ENCODE data around the gene EEFSEC.

Gene EEFSEC

DNA sequence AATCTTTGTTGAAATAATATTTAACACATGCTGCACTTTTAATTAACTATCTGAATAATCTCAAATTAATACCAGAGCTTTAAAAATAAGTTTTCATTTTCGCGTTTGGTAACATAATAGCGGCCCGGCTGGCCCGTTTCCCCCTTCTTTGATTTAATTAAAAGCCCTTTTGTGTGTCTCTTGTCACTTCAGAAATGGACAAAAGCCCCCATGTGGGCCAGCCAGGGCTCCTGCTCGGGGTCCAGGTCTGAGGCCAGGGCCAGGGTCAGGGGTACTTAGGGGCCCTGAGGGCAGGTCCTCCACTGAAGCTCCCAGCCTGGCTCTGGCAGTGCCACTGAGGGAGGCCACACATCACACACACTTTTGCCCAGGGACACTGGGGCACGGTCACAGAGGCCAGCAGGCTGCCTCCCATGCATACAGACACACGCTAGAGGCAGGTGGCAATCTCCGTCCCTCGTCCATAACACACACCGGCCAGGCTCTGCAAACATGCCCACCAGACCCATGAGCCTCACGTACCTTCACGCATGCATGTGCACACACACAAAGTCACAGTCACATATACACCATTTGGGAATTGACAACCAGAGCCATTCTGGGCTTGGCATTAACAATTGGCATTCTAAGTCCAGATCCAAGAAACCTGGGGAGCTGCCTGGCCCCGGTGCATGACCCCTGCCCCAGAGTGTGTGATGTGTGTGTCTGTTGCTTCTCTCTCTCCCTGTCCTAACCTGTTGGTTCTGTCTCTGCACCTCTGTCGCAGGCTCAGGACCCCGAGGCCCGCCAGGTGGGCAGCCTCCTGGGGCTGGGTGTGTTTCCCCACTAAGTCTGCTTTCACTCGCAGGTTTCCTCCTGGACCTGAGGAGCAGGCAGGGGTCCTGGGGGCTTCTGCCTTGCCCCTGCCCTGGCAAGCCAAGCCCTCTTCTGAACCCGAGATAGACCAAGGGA, 274.9 kb downstream of the EEFSEC start:
- no peak overlapping the region for H3K4me3 ChIP-seq (ENCODE audit: low read depth, low read length)
- TF ChIP-seq MYC (IDR thresholded peaks at IDR 0.05; ENCODE audit: low read depth, low read length) (no peak), POLR2A (IDR thresholded peaks at IDR 0.05; ENCODE audit: extremely low read depth, insufficient read length) (no peak)
- TF ChIP-seq, protein P1, sequence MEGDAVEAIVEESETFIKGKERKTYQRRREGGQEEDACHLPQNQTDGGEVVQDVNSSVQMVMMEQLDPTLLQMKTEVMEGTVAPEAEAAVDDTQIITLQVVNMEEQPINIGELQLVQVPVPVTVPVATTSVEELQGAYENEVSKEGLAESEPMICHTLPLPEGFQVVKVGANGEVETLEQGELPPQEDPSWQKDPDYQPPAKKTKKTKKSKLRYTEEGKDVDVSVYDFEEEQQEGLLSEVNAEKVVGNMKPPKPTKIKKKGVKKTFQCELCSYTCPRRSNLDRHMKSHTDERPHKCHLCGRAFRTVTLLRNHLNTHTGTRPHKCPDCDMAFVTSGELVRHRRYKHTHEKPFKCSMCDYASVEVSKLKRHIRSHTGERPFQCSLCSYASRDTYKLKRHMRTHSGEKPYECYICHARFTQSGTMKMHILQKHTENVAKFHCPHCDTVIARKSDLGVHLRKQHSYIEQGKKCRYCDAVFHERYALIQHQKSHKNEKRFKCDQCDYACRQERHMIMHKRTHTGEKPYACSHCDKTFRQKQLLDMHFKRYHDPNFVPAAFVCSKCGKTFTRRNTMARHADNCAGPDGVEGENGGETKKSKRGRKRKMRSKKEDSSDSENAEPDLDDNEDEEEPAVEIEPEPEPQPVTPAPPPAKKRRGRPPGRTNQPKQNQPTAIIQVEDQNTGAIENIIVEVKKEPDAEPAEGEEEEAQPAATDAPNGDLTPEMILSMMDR (IDR thresholded peaks at IDR 0.05; ENCODE audit: low read depth, low read length), result no peak
- TF ChIP-seq, protein P2, sequence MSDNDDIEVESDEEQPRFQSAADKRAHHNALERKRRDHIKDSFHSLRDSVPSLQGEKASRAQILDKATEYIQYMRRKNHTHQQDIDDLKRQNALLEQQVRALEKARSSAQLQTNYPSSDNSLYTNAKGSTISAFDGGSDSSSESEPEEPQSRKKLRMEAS (IDR thresholded peaks at IDR 0.05; ENCODE audit: low read depth, low read length), result no peak
- DNase-seq (ENCODE audit: low read depth), result no peak

DNA sequence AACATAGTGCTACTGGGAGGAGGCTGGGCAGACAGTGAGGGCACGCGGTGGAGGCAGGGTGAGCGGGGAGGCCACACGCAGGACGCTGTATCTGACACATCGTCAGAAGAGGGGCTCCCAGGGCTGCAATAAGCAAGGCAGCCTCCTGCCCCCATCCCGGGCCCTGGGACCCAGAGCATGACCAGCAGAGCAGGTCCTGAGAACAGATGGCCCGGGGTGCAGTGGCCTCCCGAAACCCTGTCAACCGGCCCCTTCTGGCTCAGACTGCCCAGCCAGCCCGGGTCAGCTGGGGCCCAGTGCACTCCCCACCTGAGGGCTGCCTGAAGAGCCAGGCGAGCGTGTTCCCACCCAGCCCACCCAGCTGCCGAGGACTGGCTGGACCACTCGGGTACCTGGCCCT, 276.0 kb downstream of the EEFSEC start:
- DNase-seq (ENCODE audit: low read depth), result no peak
- H3K4me3 ChIP-seq (ENCODE audit: low read depth, low read length), result no peak overlapping the region
- no peak for TF ChIP-seq MYC (IDR thresholded peaks at IDR 0.05; ENCODE audit: low read depth, low read length)
- TF ChIP-seq, protein P2 (IDR thresholded peaks at IDR 0.05; ENCODE audit: low read depth, low read length), result no peak
- TF ChIP-seq POLR2A (IDR thresholded peaks at IDR 0.05; ENCODE audit: extremely low read depth, insufficient read length), result no peak
- TF ChIP-seq, protein P1 (IDR thresholded peaks at IDR 0.05; ENCODE audit: low read depth, low read length), result no peak

DNA sequence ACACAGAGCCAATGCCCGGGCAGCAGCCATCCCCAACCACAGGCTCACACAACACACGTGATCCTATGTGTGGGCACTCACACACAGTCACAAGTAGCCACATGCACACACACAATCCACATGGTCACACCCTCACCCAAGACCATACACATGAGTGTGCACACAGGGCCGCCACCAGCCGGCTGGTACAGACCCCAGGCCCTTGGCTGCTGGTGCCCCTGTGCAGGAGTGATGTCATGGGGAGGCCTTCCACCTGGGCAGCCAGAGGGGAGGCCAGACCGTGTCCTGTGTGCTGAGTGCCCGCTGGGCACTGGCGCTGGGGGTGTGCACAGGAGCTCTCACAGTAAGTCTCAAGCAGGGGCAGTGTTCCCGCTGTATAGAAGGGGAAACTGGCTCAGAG, 276.5 kb downstream of the EEFSEC start:
- DNase-seq (ENCODE audit: low read depth), result no peak
- TF ChIP-seq POLR2A (IDR thresholded peaks at IDR 0.05; ENCODE audit: extremely low read depth, insufficient read length) (no peak), MYC (IDR thresholded peaks at IDR 0.05; ENCODE audit: low read depth, low read length) (no peak)
- TF ChIP-seq, protein P1 (IDR thresholded peaks at IDR 0.05; ENCODE audit: low read depth, low read length), result no peak
- TF ChIP-seq, protein P2 (IDR thresholded peaks at IDR 0.05; ENCODE audit: low read depth, low read length), result no peak
- H3K4me3 ChIP-seq (ENCODE audit: low read depth, low read length), result no peak overlapping the region

DNA sequence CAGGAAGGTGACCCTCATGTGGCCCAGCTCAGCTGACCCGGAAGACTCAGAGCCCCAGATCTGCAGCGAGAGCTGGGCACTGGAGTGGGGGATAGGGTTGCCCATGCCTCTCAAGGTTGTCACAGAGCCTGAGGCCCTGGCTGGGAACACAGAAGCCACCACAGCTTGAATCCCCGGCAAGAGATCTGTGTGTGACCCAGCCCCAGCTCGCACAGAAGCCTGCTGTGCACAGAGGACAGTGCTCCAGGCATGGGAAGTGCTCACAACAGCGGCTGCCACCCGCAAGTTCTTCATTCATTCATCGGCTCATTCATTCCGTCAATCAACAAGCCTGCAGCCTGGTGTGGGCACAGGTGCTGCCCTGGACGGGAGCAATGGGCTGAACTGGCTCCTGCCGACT, 277.0 kb downstream of the EEFSEC start:
- DNase-seq (ENCODE audit: low read depth), result no peak

DNA sequence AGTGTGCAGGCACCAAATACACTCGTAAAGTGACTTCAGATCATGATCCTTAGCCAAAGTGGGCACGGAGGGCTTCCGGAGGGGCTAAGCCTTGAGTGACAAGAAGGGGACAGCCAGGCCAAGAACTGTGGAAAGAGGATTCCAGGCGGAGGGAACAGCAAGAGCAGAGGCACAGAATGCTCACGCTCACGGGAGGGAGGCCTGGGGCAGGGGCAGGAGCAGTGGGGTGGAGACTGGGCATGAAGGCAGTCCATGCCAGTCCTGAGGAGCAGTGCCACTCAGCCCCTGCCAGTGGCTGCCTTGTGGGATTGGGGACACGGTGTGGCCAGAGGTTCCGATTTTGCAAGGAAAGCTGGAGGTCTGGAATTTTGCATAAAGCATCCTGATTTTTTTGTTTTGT, 277.4 kb downstream of the EEFSEC start:
- TF ChIP-seq POLR2A (IDR thresholded peaks at IDR 0.05; ENCODE audit: extremely low read depth, insufficient read length) (no peak), MYC (IDR thresholded peaks at IDR 0.05; ENCODE audit: low read depth, low read length) (no peak)
- TF ChIP-seq, protein P1 (IDR thresholded peaks at IDR 0.05; ENCODE audit: low read depth, low read length), result no peak
- TF ChIP-seq, protein P2 (IDR thresholded peaks at IDR 0.05; ENCODE audit: low read depth, low read length), result no peak
- no peak for DNase-seq (ENCODE audit: low read depth)
- no peak overlapping the region for H3K4me3 ChIP-seq (ENCODE audit: low read depth, low read length)

More for the DNA sequence above, 277.0 kb downstream of the EEFSEC start:
- TF ChIP-seq, protein P1 (IDR thresholded peaks at IDR 0.05; ENCODE audit: low read depth, low read length), result no peak
- TF ChIP-seq, protein P2 (IDR thresholded peaks at IDR 0.05; ENCODE audit: low read depth, low read length), result no peak
- TF ChIP-seq MYC (IDR thresholded peaks at IDR 0.05; ENCODE audit: low read depth, low read length) (no peak), POLR2A (IDR thresholded peaks at IDR 0.05; ENCODE audit: extremely low read depth, insufficient read length) (no peak)
- H3K4me3 ChIP-seq (ENCODE audit: low read depth, low read length), result no peak overlapping the region

All from NB4 (cell line).